K562 (cell line): ENCODE results near the gene U2AF1L4. TPM values are rescaled to one million over a fixed set of nuclear protein-coding genes. Genes with fewer than 3 reads are reported as not detected.

ENCODE experiments used
- ARID1B ChIP-seq: fragments of 450-650 bp; IDR thresholded peaks from 2 replicates; pipeline ENCODE4 v1.6.1; 2016; ENCODE audit warnings: antibody characterized with exemption, mild to moderate bottlenecking, inconsistent platforms
- ARNT ChIP-seq, 2 experiments: fragments of 450-650 bp; IDR thresholded peaks; 2 replicates each; pipeline ENCODE4 v1.6.1; 2016; ENCODE audit warnings: mild to moderate bottlenecking in 1 of 2
- CEBPG ChIP-seq, 3 experiments: fragments of 200-800 bp in 1 of 3; sonication (Bioruptor generic) in 1 of 3; sonication (generic) in 1 of 3; formaldehyde crosslinking in 1 of 3; IDR thresholded peaks in 2 of 3; conservative IDR thresholded peaks in 1 of 3; 2 replicates each; pipeline versions ENCODE4 v1.6.1 to v1.8.0; 2016 to 2022; ENCODE audit warnings: missing compliant biosample characterization in 2 of 3, missing genetic modification characterization in 2 of 3, mild to moderate bottlenecking in 1 of 3, missing genetic modification reagents in 1 of 3
- CUX1 ChIP-seq: fragments of 200-800 bp; sonication (Bioruptor generic); IDR thresholded peaks from 2 replicates; pipeline ENCODE4 v1.6.1; 2016; ENCODE audit warnings: missing genetic modification characterization, missing compliant biosample characterization
- ELF1 ChIP-seq: fragments of 200-800 bp; sonication (Bioruptor generic); IDR thresholded peaks from 2 replicates; pipeline ENCODE4 v1.6.1; 2016; ENCODE audit warnings: missing genetic modification characterization, missing compliant biosample characterization
- ESRRB ChIP-seq: fragments of 250-450 bp; sonication (Bioruptor Pico); IDR thresholded peaks from 2 replicates; pipeline ENCODE4 v1.5.0; 2020; ENCODE audit warnings: mild to moderate bottlenecking, moderate library complexity, borderline replicate concordance
- GABPA ChIP-seq: fragments of 200-800 bp; sonication (Bioruptor generic); conservative IDR thresholded peaks from 2 replicates; pipeline ENCODE4 v1.6.1; 2016; ENCODE audit warnings: low read depth, missing genetic modification characterization, missing compliant biosample characterization
- ILF3 ChIP-seq: fragments of 450-650 bp; IDR thresholded peaks from 2 replicates; pipeline ENCODE4 v1.6.1; 2018; ENCODE audit warnings: antibody characterized with exemption, mild to moderate bottlenecking, moderate library complexity, borderline replicate concordance
- KDM1A ChIP-seq, 2 experiments: fragments of 450-650 bp; IDR thresholded peaks; 2 replicates each; pipeline ENCODE4 v1.6.1; 2016; ENCODE audit warnings: mild to moderate bottlenecking in 2 of 2
- MCM2 ChIP-seq: fragments of 450-650 bp; IDR thresholded peaks from 2 replicates; pipeline ENCODE4 v1.6.1; 2017; ENCODE audit warnings: low read depth, mild to moderate bottlenecking
- MCM3 ChIP-seq: fragments of 450-650 bp; IDR thresholded peaks from 2 replicates; pipeline ENCODE4 v1.6.1; 2016
- NR2C2 ChIP-seq, 2 experiments: fragments of 200-800 bp in 1 of 2; sonication (Bioruptor generic) in 1 of 2; sonication (generic) in 1 of 2; formaldehyde crosslinking in 1 of 2; IDR thresholded peaks; 2 replicates each; pipeline versions ENCODE4 v1.6.1 to v1.8.0; 2016 to 2022; ENCODE audit warnings: mild to moderate bottlenecking in 1 of 2, missing compliant biosample characterization in 1 of 2, missing genetic modification characterization in 1 of 2, missing genetic modification reagents in 1 of 2
- PHTF2 ChIP-seq: fragments of 250-450 bp; sonication (Bioruptor Pico); IDR thresholded peaks from 2 replicates; pipeline ENCODE4 v1.5.0; 2021; ENCODE audit warnings: mild to moderate bottlenecking
- SAP30 ChIP-seq: fragments of 200-600 bp; sonication (generic); IDR thresholded peaks from 2 replicates; pipeline ENCODE4 v1.6.1; 2012; ENCODE audit warnings: borderline replicate concordance, low read depth, mild to moderate bottlenecking, moderate library complexity, low read length, control low read depth, inconsistent platforms; ENCODE audit not compliant: insufficient read depth, poor library complexity, severe bottlenecking
- SPI1 ChIP-seq: IDR thresholded peaks from 2 replicates; pipeline ENCODE4 v1.6.1; 2011; ENCODE audit warnings: low read depth, low read length, control low read depth, borderline replicate concordance
- TAF9B ChIP-seq: fragments of 450-650 bp; IDR thresholded peaks from 2 replicates; pipeline ENCODE4 v1.6.1; 2018; ENCODE audit warnings: mild to moderate bottlenecking; ENCODE audit not compliant: partially characterized antibody
- ZFX ChIP-seq: sonication (generic); formaldehyde crosslinking; IDR thresholded peaks from 2 replicates; pipeline ENCODE4 v1.8.0; 2022; ENCODE audit warnings: mild to moderate bottlenecking, missing genetic modification reagents, moderate library complexity
- ZNF280B ChIP-seq: fragments of 250-450 bp; sonication (Bioruptor Pico); IDR thresholded peaks from 2 replicates; pipeline ENCODE4 v1.5.1; 2021; ENCODE audit warnings: mild to moderate bottlenecking
- ZNF507 ChIP-seq: conservative IDR thresholded peaks from 2 replicates; pipeline ENCODE4 v1.6.1; 2017; ENCODE audit warnings: missing genetic modification characterization, missing compliant biosample characterization
- polyA plus RNA-seq, 8 experiments: library from polyadenylated mRNA; depleted of rRNA in 4 of 8; stranded (reverse) in 5 of 8; unstranded in 3 of 8; fragments of >200 nt; fragmentation: Nextera tagmentation in 2 of 8; fragmentation: Illumina TruSeq in 1 of 8; extraction: Ambion mirVana in 2 of 8; extraction: Trizol in 1 of 8; gene quantifications; 2 replicates each; pipeline versions ENCODE4 v1.2.1 to v1.2.3, GENCODE V29; 2011 to 2014; ENCODE audit warnings: inconsistent platforms in 1 of 8, missing spikeins in 1 of 8
- total RNA-seq, 7 experiments: library from RNA; depleted of rRNA in 6 of 7; stranded (reverse); fragments of >200 nt in 6 of 7; fragmentation: Illumina TruSeq in 2 of 7; extraction: Trizol in 2 of 7; gene quantifications; 2 replicates each; pipeline versions ENCODE4 v1.2.1 to v1.2.3, GENCODE V29; 2011 to 2021; ENCODE audit warnings: low replicate concordance in 1 of 7

The U2AF1L4 gene
- total and polyA plus RNA-seq, 9 of the 15 experiments (the other 6 are each of a cell fraction or from before 2014, with no cell fraction given): 8.4 to 19.5 (median 12.6) TPM

- TF ChIP-seq ZNF280B (CRISPR knock-in tag) (no peak), ESRRB (CRISPR knock-in tag) (no peak), ZFX (CRISPR knock-in tag) (0 out of 2 replicates have a peak, but pooled peaks have one; percentile 12), GABPA (tag) (peak; percentile 98), TAF9B (no peak), NR2C2 (CRISPR knock-in tag; IDR thresholded peaks at IDR 0.05) (no peak), NR2C2 (tag; IDR thresholded peaks at IDR 0.05) (peak; percentile 93), MCM2 (no peak), SAP30 (peak; percentile 74), MCM3 (no peak), ARID1B (no peak), CEBPG (CRISPR knock-in tag; IDR thresholded peaks at IDR 0.05) (peak; percentile 52; the same call in 1 of the 2 replicates), CEBPG (tag; conservative IDR thresholded peaks at IDR 0.05 in 1 of 2, IDR thresholded peaks at IDR 0.05 in 1 of 2) (peak; percentile 51 to 87), KDM1A (IDR thresholded peaks at IDR 0.05) (no peak), SPI1 (peak; percentile 46; the same call in 1 of the 2 replicates), ARNT (IDR thresholded peaks at IDR 0.05) (no peak), ILF3 (no peak), ZNF507 (tag) (no peak), PHTF2 (CRISPR knock-in tag) (no peak), CUX1 (CRISPR knock-in tag) (no peak), ELF1 (tag) (peak; percentile 11; the same call in 1 of the 2 replicates)
Measured at GRCh38 chr19:35745328-35746086, at the start of gene U2AF1L4, which contains the start of gene PSENEN (continued).
